ENCODE measurements around the gene PCYT2.

Gene PCYT2

GRCh38 chr17:81940538-81941483 lies 29.6 kb upstream of the PCYT2 start:
- TF ChIP-seq TAF1 (IDR thresholded peaks at IDR 0.05; ENCODE audit: low read depth) = no peak
- TF ChIP-seq EGR1 (IDR thresholded peaks at IDR 0.05) = no peak
- TF ChIP-seq CEBPB (IDR thresholded peaks at IDR 0.05) = no peak
- no peak for TF ChIP-seq FOXM1 (IDR thresholded peaks at IDR 0.05; ENCODE audit: borderline replicate concordance, low read depth)
- no peak for TF ChIP-seq RAD21 (IDR thresholded peaks at IDR 0.05; ENCODE audit: low read depth)
- no peak for TF ChIP-seq MAX (IDR thresholded peaks at IDR 0.05)
- TF ChIP-seq YY1 (IDR thresholded peaks at IDR 0.05; ENCODE audit: low read depth) = no peak
- no peak for TF ChIP-seq CREB1 (IDR thresholded peaks at IDR 0.05; ENCODE audit: low read depth)
- no peak for TF ChIP-seq ZBTB7A (IDR thresholded peaks at IDR 0.05; ENCODE audit: low read depth)
- no peak for TF ChIP-seq NFIC (IDR thresholded peaks at IDR 0.05)
- no peak for TF ChIP-seq EP300 (IDR thresholded peaks at IDR 0.05; ENCODE audit: borderline replicate concordance)
- TF ChIP-seq USF1 (IDR thresholded peaks at IDR 0.05) = no peak
- TF ChIP-seq TEAD4 (IDR thresholded peaks at IDR 0.05) = no peak

- TF ChIP-seq NFIC (IDR thresholded peaks at IDR 0.05) (no peak), MAX (IDR thresholded peaks at IDR 0.05) (no peak)
Observed at GRCh38 chr17:81939881-81940385, 28.7 kb upstream of the PCYT2 start.

GRCh38 chr17:81939218-81939617 lies 28.0 kb upstream of the PCYT2 start:
- TF ChIP-seq ZBTB7A (IDR thresholded peaks at IDR 0.05; ENCODE audit: low read depth) (no peak), TAF1 (IDR thresholded peaks at IDR 0.05; ENCODE audit: low read depth) (no peak), YY1 (IDR thresholded peaks at IDR 0.05; ENCODE audit: low read depth) (no peak)

GRCh38 chr17:81935709-81936084 lies 24.5 kb upstream of the PCYT2 start:
- no peak for TF ChIP-seq TCF12 (IDR thresholded peaks at IDR 0.05; ENCODE audit: low read depth)
- TF ChIP-seq MAX (IDR thresholded peaks at IDR 0.05) = no peak
- TF ChIP-seq USF1 (IDR thresholded peaks at IDR 0.05) = no peak
- TF ChIP-seq TEAD4 (IDR thresholded peaks at IDR 0.05) = no peak

- TF ChIP-seq TAF1 (IDR thresholded peaks at IDR 0.05; ENCODE audit: low read depth) = no peak
- TF ChIP-seq MAX (IDR thresholded peaks at IDR 0.05) = no peak
- TF ChIP-seq TEAD4 (IDR thresholded peaks at IDR 0.05) = no peak
- no peak for TF ChIP-seq FOXM1 (IDR thresholded peaks at IDR 0.05; ENCODE audit: borderline replicate concordance, low read depth)
- TF ChIP-seq USF1 (IDR thresholded peaks at IDR 0.05) = no peak
Observed at GRCh38 chr17:81934850-81935708, 23.9 kb upstream of the PCYT2 start.

GRCh38 chr17:81934098-81934757 lies 23.0 kb upstream of the PCYT2 start:
- TF ChIP-seq TAF1 (IDR thresholded peaks at IDR 0.05; ENCODE audit: low read depth) (no peak), CEBPB (IDR thresholded peaks at IDR 0.05) (no peak), EGR1 (IDR thresholded peaks at IDR 0.05) (no peak)

- TF ChIP-seq ZBTB7A (IDR thresholded peaks at IDR 0.05; ENCODE audit: low read depth) (no peak), TCF12 (IDR thresholded peaks at IDR 0.05; ENCODE audit: low read depth) (no peak), FOXM1 (IDR thresholded peaks at IDR 0.05; ENCODE audit: borderline replicate concordance, low read depth) (no peak), EP300 (IDR thresholded peaks at IDR 0.05; ENCODE audit: borderline replicate concordance) (no peak), NFIC (IDR thresholded peaks at IDR 0.05) (no peak), EGR1 (IDR thresholded peaks at IDR 0.05) (no peak), TEAD4 (IDR thresholded peaks at IDR 0.05) (no peak), CEBPB (IDR thresholded peaks at IDR 0.05) (no peak), CREB1 (IDR thresholded peaks at IDR 0.05; ENCODE audit: low read depth) (no peak), MAX (IDR thresholded peaks at IDR 0.05) (no peak), RAD21 (IDR thresholded peaks at IDR 0.05; ENCODE audit: low read depth) (no peak), USF1 (IDR thresholded peaks at IDR 0.05) (no peak), TAF1 (IDR thresholded peaks at IDR 0.05; ENCODE audit: low read depth) (no peak), REST (IDR thresholded peaks at IDR 0.05; ENCODE audit: low read depth) (no peak), YY1 (IDR thresholded peaks at IDR 0.05; ENCODE audit: low read depth) (no peak)
Observed at GRCh38 chr17:81933178-81933699, 22.0 kb upstream of the PCYT2 start.

Measured in Ishikawa (cell line).